Smooth muscle cell (in vitro differentiated cells): Measurements from ENCODE around the gene INAVA. TPM values are rescaled to one million over a fixed set of nuclear protein-coding genes. Genes with fewer than 3 reads are reported as not detected.

Experiments
- DNase-seq: peaks from one replicate; lab custom pipeline; 2025; ENCODE audit not compliant: unreplicated experiment; lab: John Stamatoyannopoulos, UW
- H2AFZ ChIP-seq: fragments of 200-600 bp; sonication (generic); 2 replicates; pipeline ENCODE4 v1.6.0; 2016; ENCODE audit warnings: antibody characterized with exemption, low read depth, mild to moderate bottlenecking
- H3F3A ChIP-seq: fragments of 200-600 bp; sonication (generic); 2 replicates; pipeline ENCODE4 v1.6.0; 2017; ENCODE audit warnings: antibody characterized with exemption, low read depth
- H3K27ac ChIP-seq: fragments of 200-600 bp; sonication (generic); 2 replicates; pipeline ENCODE4 v1.5.1; 2016; ENCODE audit warnings: low read depth, mild to moderate bottlenecking
- H3K27me3 ChIP-seq: fragments of 200-600 bp; sonication (generic); 2 replicates; pipeline ENCODE4 v1.6.1; 2016; ENCODE audit warnings: low read depth, mild to moderate bottlenecking
- H3K36me3 ChIP-seq: fragments of 200-600 bp; sonication (generic); 2 replicates; pipeline ENCODE4 v1.5.1; 2016; ENCODE audit warnings: low read depth
- H3K4me1 ChIP-seq: fragments of 200-600 bp; sonication (generic); 2 replicates; pipeline ENCODE4 v1.5.1; 2016; ENCODE audit warnings: low read depth
- H3K4me2 ChIP-seq: fragments of 200-600 bp; sonication (generic); 2 replicates; pipeline ENCODE4 v1.6.0; 2016; ENCODE audit warnings: mild to moderate bottlenecking
- H3K4me3 ChIP-seq: fragments of 200-600 bp; sonication (generic); 2 replicates; pipeline ENCODE4 v1.5.1; 2016; ENCODE audit warnings: mild to moderate bottlenecking
- H3K79me2 ChIP-seq: fragments of 200-600 bp; sonication (generic); 2 replicates; pipeline ENCODE4 v1.6.0; 2016; ENCODE audit warnings: low read depth, mild to moderate bottlenecking
- H3K9ac ChIP-seq: fragments of 200-600 bp; sonication (generic); 2 replicates; pipeline ENCODE4 v1.6.0; 2016; ENCODE audit warnings: low read depth
- H3K9me3 ChIP-seq: fragments of 200-600 bp; sonication (generic); replicated peaks from 2 replicates; pipeline ENCODE4 v1.5.1; 2016; ENCODE audit warnings: low read depth
- H4K20me1 ChIP-seq: fragments of 200-600 bp; sonication (generic); 2 replicates; pipeline ENCODE4 v1.6.0; 2016; ENCODE audit warnings: low read depth
- WGBS: methylation state at CpG from one replicate; pipeline ENCODE4 v1.1.7; 2016; ENCODE audit warnings: low lambda C conversion rate; 5-methylcytosine and 5-hydroxymethylcytosine counted together
- polyA plus RNA-seq: library from polyadenylated mRNA; unstranded; fragments of >200 nt; fragmentation: Nextera tagmentation; extraction: Ambion mirVana; gene quantifications from 2 replicates; pipeline ENCODE4 v1.2.1, GENCODE V29; 2016
- total RNA-seq: library from RNA; depleted of rRNA; stranded (reverse); fragments of >200 nt; gene quantifications from 2 replicates; pipeline ENCODE4 v1.2.3, GENCODE V29; 2014
- TF ChIP-seq, protein P1 (sequence below): fragments of 200-600 bp; sonication (generic); IDR thresholded peaks from 2 replicates; pipeline ENCODE4 v1.5.1; 2017; ENCODE audit warnings: borderline replicate concordance, mild to moderate bottlenecking, antibody characterized with exemption; ENCODE audit not compliant: insufficient read depth, poor library complexity, severe bottlenecking

INAVA gene
- total and polyA plus RNA-seq, 2 experiments from 2014 or later: 10.1 to 16.9 TPM

DNA sequence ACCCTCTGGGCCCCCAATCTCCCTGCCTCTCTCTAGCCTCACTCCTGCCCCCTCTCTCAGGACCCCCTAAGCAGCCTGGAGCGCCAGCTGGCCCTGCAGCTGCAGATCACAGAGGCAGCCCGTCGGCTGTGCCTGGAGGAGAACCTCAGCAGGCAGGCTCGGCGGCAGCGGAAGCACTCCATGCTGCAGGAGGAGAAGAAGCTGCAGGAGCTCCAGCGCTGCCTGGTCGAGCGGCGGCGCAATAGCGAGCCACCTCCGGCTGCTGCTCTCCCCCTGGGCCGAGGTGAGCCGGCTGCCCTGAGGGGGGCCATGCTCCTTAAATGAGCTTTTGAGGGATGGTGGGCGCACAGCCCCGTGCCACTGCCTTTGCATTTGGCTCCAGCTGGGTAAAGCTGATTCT is 6.2 kb downstream of the INAVA start:
- Histone ChIP-seq H2AFZ (no peak overlapping the region), H3K36me3 (no peaks in the 10 kb centered on the region)
- DNase-seq: no peak

DNA sequence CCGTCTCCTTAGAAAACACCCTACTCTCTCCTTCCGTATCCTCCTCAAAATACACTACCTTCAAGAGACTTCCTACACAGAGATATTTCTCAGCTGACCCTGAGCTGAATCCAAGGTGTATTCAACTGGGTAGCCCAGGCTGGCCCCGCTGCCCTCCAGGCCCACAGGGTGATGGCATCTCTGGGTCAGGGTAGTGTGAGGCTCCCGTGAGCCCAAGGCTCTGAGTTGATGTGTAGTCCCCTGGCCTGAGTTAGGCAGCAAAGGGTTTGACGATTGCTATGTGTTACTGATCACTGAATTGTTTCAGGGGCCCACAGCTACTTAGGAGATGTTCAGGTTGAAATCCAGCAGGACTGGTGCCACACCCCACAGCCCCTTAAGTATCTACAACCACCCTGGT is 6.7 kb downstream of the INAVA start:
- DNase-seq: no peak
- Histone ChIP-seq H3K4me2 (no peak overlapping the region), H3K27ac (no peak overlapping the region), H3K4me1 (peaks cover 3% of the 10 kb centered on the region), H3K9ac (no peak overlapping the region), H4K20me1 (peaks cover 16% of the 10 kb centered on the region), H3K4me3 (no peak overlapping the region), H3K79me2 (no peaks in the 10 kb centered on the region), H3K9me3 (no peaks in the 10 kb centered on the region), H3F3A (no peaks in the 10 kb centered on the region), H3K27me3 (no peaks in the 10 kb centered on the region), H3K36me3 (no peaks in the 10 kb centered on the region), H2AFZ (no peak overlapping the region)
- TF ChIP-seq, protein P1, sequence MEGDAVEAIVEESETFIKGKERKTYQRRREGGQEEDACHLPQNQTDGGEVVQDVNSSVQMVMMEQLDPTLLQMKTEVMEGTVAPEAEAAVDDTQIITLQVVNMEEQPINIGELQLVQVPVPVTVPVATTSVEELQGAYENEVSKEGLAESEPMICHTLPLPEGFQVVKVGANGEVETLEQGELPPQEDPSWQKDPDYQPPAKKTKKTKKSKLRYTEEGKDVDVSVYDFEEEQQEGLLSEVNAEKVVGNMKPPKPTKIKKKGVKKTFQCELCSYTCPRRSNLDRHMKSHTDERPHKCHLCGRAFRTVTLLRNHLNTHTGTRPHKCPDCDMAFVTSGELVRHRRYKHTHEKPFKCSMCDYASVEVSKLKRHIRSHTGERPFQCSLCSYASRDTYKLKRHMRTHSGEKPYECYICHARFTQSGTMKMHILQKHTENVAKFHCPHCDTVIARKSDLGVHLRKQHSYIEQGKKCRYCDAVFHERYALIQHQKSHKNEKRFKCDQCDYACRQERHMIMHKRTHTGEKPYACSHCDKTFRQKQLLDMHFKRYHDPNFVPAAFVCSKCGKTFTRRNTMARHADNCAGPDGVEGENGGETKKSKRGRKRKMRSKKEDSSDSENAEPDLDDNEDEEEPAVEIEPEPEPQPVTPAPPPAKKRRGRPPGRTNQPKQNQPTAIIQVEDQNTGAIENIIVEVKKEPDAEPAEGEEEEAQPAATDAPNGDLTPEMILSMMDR: no peak
- WGBS: 96% methylated on average over 5 of the region's 5 CpGs

More for the DNA sequence above, 6.2 kb downstream of the INAVA start:
- no peak overlapping the region for H3K9ac ChIP-seq
- H3K27me3 ChIP-seq: no peaks in the 10 kb centered on the region
- H4K20me1 ChIP-seq: peaks cover 16% of the 10 kb centered on the region
- TF ChIP-seq, protein P1: no peak
- H3K4me3 ChIP-seq: no peak overlapping the region
- no peak overlapping the region for H3K27ac ChIP-seq
- H3F3A ChIP-seq: no peaks in the 10 kb centered on the region
- no peaks in the 10 kb centered on the region for H3K79me2 ChIP-seq
- 97% methylated on average over 17 of the region's 17 CpGs for WGBS
- peaks cover 8% of the 10 kb centered on the region for H3K4me1 ChIP-seq
- no peak overlapping the region for H3K4me2 ChIP-seq
- H3K9me3 ChIP-seq: no peaks in the 10 kb centered on the region

DNA sequence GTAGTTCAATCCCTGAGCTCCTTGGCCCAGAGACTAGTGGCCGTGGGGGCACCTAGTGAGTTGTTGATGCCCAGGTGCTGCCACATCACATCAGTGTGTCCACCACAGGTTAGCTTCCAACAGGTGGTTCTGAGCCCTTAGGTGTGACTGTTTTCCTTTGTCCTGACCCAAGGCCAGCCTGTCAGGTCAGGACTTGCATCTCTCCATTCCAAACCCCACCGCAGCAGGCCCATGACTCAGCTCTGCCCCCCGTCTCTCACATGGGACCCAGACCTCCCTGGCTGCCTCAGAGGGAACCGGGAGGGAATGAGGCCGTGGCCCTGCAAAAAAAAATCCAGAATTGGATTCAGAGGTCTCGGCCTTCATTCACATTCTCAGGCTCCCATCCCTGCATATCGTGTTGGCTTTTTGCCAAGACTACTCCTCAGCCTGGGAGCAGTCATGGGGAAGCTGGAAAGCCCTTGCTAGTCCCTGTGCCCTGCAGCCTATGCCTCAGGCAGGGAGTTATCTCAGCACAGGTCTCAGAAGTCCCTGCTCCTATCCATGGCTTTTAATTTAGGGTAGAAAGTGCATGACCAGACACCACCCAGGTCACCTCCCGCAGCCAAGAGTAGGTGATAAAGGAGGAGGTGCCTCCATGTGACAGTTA is 7.2 kb downstream of the INAVA start:
- no peaks in the 10 kb centered on the region for H3K36me3 ChIP-seq
- WGBS: 78% methylated on average over 8 of the region's 8 CpGs
- H3K79me2 ChIP-seq: no peaks in the 10 kb centered on the region

More for the DNA sequence above, 7.2 kb downstream of the INAVA start:
- TF ChIP-seq, protein P1: no peak
- Histone ChIP-seq H3K27me3 (no peaks in the 10 kb centered on the region), H3K27ac (no peak overlapping the region), H2AFZ (no peak overlapping the region), H3K4me1 (no peaks in the 10 kb centered on the region), H4K20me1 (peaks cover 16% of the 10 kb centered on the region), H3K9ac (no peak overlapping the region), H3K4me2 (no peak overlapping the region), H3K9me3 (no peaks in the 10 kb centered on the region), H3K4me3 (no peak overlapping the region), H3F3A (no peaks in the 10 kb centered on the region)
- DNase-seq: no peak
